Umbilical cord (tissue), 2 donors: ENCODE results near the gene ATP5F1E. TPM values are rescaled to one million over a fixed set of nuclear protein-coding genes. Genes with fewer than 3 reads are reported as not detected.
"Not testable (repeated sequence)": the region's sequence is repeated elsewhere in the genome, so short reads cannot be mapped to it uniquely, and the experiment has no call there.

ENCODE experiments used
- DNase-seq: peaks from one replicate; pipeline ENCODE4 v3.0.0-alpha.2; 2015; ENCODE audit warnings: low spot score
- total RNA-seq: library from RNA; depleted of rRNA; stranded (reverse); fragments of >200 nt; gene quantifications from one replicate; pipeline ENCODE4 v1.2.3, GENCODE V29; 2014; ENCODE audit warnings: low replicate concordance; ENCODE audit not compliant: insufficient read depth

ATP5F1E gene
- total RNA-seq, 1 donor from 2014 or later: 34.7 TPM

DNA sequence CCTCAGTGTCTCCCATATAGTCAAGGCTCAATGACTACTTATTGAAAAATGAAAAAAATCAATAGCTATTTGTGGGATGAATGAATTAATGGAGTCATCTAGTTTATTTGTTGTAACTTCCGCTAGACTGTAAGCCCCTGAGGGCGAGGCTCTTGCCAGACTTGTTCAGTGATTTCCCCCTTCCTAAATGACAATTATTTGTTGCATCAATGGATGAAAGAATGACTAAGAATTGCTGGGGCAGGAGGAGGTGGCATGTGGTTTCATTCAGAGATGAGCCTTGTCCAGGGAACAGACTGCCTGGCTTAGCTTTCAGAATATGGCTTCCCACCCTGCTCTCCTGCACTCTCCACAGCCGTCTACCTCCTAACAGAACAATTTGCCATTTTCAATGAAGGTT, 11.6 kb upstream of the ATP5F1E start:
- no peak for DNase-seq

DNA sequence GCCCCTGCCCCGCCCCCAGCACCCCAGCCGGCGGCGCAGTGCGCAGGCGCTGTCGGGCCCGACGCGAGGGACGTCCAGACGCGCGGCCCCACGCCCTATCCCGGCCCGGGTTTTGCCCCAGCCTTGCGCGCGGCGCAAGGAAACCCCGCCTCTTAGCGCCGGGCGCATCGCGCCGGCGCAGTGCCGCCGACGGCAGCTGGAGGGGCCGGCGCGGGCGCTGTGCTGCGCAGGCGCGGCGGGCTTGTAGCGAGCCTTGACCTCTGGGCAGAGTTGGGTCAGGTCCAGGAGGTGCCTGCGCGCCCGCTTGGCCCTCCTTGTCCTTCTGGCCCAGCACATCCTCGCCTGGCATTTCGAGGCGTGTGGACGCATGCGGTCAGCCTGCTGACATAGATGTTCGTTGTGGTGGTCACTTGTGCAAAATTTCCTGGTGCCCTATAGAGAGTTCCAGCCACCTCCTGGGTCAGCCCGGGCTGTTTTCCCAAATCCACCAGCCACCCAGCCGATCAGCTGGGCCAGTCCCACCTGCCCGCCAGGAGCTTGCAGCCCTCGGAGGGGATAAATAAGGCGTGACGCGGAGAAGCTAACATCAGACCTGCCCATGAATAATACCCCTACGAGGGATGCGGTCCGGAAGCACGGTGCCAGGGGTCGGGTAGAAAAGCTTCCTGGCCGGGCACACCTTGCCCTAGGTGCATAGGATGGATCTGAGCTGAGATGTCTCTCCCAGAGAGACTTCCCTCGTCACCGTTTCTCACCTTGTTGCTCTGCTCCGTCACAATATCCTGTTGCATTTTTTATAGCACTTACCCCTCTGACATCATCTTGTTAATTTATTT, 10.9 kb upstream of the ATP5F1E start:
- DNase-seq: peak; percentile 97

DNA sequence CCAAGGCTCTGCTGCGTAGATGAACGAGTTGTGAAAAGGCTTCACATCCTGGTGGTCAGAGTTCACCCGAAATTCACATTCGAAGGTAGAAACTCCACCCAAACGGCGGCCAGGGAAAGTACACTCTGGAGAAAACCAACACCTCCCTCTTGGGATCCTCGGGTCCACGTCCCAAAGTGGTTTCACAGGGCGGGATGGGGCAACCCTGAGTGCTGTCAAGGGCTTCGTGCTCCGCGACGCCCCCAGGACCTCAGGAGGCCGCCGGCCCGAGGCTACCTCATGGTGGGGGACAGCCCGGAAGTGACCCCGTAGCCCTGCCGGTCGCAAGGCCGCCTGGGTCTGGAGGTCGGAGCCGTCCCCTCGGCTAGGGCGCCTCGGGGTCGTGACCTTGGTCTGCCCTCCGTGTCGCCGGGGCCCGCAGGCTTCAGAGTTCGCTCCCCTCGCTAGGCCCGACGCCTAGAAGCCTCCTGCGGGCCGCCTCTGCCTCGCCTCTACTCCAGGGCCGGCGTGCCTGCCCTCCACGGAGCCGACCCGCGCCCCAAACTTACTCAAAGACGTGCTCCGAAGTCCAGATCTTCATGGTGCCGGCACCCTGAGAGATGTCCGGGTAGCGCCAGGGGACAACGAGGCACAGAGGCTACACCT, 10.1 kb upstream of the ATP5F1E start, which contains the start of gene PRELID3B:
Gene PRELID3B (minus strand): TSS at position 636 of the 645 bp plus-strand sequence. CDS start 56 bp downstream, at position 580.
- DNase-seq: no peak

DNA sequence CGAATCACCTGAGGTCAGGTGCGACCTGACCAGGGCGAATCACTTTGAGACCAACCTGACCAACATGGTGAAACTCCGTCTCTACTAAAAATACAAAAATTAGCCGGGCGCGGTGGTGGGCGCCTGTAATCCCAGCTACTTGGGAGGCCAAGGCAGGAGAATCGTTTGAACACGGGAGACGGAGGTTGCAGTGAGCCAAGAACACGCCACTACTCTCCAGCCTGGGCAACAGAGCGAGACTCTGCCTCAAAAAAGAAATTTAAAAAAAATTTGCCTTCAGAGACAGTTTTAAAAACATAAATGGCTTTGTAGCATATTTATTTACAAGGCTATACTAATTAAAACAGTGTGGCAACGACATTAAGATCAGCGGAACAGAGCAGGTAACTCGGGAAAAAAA, 9.4 kb upstream of the ATP5F1E start:
- DNase-seq: not testable (repeated sequence)

DNA sequence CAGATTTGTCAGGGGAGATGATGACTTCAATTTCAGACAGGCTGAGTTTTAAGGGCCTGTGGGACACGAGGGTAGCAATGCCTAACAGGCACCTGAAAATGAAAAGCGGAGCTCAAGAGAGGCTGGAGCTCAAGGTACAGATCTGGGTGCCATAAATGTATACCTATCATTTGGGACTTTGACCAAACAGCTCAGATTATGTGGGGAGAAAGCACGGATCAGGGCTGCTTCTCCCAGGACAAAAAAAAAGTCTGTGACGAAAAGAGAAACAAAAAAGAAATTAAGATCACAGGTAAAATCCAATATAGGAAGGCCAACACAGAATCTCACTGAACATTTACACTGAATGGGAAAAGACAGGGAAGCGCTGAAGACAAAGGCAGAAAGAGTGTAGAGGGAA, 8.5 kb upstream of the ATP5F1E start:
- no peak for DNase-seq

DNA sequence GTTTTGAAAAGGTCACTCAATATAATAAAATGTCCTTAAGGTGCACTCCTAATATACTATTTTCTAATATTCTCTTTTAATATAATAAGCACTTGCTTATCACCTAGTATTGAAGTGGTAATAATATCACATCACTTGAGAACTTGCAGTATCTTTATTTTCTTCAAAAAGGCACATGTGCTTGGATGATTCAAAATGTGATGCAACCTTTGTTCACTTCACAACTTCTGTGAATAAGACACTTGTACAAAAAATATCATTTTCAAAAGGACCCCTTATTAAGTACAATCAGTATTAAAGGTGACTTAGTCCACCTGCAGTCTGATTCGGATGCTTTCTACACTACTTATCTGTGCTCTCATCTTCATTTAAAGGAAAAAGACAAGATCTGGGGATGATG, 7.1 kb upstream of the ATP5F1E start:
- DNase-seq: no peak

DNA sequence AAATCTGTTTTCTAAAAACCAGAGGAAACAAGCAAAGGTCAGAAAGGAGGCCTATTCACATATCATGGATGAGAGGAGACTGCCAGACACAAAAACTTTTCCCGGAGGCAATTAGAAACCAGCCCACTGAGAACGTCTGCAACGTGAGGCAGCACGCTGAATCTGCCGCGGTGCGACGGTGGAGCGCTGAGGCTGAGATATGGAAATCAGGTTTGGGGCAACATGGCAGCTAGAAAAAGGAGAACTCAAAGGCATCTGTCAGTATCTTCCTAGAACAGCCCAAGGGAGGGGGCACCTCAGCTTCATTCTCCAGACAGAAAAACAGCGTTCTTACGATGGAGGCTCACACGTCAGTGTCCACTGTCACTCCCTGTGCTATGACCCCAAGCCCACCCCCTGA, 5.3 kb upstream of the ATP5F1E start:
- no peak for DNase-seq

DNA sequence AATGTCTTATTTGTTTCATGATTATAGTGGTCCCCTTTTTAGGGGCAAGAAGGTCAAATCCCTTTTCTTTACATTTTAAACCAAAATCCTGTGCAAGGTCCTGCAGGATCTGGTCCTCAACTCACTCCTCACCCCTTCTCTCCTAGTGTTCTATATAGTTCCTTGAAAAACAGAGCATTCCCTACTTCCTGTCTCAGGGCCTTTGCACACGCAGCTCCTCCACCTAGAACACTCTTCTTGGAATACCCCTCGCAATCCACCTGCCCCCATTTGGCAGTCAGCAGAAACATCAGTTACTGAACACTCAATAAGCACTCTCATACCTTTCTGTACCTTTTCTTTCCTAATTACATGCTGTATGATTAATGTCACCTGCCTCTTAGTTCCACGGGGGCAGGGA, 3.2 kb upstream of the ATP5F1E start:
- no peak for DNase-seq

DNA sequence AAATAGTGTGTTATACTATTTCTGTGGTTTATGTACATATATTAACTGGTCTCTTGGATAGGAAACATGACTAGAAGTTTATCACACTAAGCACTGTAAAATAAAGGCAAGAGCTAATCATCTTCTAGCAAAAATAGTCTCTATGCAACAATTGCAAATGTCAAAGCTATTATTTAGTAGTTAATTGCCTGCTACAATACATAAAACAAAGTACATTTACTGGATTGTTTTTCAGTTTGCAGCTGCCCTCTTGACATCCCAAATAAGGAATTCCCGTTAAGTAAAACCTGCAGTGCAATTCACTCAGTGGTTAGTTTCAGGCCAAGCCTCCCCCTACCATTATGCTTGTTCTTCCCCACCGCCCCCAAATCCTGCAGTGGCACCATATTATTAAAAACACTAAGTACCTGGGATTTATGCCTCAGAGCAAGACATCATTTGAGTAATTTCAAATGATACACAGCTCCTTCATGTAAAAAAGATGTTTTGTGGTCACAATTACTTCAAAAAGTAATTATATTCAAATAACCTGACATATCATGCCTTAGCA, 1.6 kb upstream of the ATP5F1E start:
- no peak for DNase-seq

DNA sequence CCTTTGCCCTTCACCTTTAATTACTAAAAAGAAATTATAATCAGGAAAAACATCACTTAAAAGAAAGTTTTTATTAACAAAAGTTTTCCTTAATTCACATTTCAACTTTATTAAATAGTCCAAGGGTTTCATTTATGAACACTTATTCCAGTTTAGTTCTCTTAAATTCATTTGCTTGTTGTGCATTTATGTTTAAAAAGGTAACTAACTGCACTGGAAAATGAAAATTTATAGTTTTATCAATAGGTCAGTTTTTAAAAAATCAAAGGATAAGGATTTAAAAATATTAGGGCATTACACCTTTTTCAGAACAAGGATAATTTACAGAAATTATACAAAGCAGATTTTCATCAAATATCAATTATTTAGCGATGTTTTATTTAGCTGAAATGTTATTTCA, 958 bp upstream of the ATP5F1E start:
- DNase-seq: no peak

DNA sequence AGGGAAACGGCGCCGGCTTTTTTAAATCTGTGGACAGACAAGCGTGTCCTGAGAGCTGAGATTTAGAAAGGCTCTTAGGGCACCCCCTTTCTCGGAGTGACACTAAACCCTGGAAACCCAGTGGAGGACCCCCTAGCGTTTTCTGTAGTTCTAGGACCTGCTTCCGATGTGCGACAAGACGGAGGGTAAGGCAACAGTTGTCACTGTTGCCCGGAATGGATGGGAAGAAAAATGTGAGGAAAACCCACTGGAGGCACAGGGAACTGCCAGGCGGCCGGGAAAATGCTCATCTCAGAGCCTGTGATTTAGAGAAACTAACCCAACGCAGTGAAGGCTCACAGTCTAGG, 551 bp upstream of the ATP5F1E start:
- no peak for DNase-seq

DNA sequence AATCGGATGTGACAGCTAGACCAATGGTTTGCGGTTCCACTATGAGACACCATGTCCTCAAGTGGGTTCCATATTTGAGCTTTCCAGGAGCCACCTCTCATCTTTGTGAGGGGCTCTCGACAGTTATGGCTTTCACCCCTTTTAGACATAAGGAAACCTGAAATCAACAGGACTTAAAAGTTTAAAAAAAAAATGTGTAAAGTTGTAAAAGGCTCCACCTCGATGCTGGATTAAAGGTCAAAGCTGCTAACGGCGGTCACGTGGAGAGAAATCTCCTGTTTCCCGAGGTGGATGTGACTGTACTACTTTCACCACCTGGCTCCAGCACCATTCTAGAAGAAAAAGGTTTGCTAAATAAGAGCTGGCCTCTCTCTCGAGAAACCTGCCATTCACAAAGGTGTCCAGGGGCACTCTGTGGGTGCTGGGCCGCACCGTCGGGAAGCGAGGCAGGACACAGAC, 542 bp downstream of the ATP5F1E start:
- DNase-seq: no peak

DNA sequence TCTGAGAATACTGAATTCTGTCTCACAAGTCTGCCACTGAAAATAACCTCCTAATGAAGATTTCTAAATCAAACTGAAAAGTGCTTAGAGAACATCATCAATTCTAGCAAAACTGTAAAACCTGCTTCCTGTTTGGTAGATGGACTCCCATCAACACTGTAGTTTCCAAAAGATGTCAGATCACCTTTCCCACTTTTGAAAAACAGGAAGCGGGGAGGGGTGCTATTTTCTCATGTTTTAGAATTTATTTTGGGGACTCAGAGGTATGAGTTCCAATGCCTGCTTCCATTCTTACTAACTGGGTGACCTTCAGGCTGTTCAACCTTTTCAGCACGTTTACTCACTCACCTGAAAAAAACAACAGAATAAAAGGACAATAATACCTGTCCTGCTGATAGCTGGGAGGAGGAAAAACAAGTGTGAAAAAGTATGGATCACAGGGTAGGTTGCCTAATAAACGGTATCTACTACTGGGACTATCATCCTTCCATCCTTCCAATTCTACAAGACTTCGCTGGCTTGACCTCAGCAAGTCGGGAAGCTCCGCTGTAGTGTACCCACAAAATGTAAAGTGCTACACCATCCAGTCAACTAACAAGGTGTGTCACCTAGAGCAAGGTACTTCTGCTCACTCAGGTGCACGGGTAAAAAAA, 1.1 kb downstream of the ATP5F1E start:
- no peak for DNase-seq

DNA sequence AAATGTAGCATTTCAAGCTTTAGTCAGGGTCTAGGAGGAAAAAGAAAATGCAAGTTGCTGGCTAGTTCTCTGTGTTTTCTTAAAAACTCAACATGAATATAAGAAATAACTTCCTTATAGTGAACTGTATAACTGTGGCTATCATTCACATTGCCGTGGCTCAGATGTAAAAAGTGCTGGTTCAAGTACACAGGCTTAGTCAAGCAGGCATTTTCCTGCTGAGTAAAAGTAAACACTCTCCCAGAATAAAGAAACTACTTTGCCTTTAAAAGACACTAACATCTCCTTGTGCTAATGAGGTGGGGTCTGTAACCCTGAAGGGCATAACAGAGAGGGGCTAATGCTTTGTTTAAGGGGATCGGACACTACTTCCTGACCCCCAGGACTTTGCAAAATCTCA, 3.3 kb downstream of the ATP5F1E start:
- DNase-seq: no peak

DNA sequence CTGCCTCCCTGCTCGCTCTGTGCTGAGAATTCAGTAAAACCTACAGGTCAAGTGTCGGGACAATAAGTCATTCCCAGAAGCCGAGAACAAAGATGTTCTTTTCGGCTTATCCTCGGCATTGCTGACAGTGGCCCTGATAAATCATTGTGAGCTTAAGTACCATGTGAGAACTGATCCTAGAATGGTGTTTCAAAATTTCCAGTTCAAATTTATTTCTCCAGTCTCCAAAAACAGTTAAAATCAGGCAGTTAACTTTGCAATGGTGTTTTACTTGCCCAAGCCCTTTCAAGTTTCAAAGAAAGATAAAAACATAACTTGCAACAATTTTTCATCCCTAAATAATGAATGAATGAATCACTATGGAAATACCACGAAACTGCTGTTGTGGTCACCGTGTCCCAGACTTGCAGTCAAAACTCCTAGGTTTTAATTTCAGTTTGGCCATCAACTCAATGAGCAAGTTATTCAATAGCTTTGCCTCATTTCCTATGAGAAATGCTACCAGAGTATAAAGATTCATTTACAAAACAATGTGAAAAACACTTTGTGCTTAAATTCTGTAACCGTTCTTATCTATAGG, 4.3 kb downstream of the ATP5F1E start:
- no peak for DNase-seq

DNA sequence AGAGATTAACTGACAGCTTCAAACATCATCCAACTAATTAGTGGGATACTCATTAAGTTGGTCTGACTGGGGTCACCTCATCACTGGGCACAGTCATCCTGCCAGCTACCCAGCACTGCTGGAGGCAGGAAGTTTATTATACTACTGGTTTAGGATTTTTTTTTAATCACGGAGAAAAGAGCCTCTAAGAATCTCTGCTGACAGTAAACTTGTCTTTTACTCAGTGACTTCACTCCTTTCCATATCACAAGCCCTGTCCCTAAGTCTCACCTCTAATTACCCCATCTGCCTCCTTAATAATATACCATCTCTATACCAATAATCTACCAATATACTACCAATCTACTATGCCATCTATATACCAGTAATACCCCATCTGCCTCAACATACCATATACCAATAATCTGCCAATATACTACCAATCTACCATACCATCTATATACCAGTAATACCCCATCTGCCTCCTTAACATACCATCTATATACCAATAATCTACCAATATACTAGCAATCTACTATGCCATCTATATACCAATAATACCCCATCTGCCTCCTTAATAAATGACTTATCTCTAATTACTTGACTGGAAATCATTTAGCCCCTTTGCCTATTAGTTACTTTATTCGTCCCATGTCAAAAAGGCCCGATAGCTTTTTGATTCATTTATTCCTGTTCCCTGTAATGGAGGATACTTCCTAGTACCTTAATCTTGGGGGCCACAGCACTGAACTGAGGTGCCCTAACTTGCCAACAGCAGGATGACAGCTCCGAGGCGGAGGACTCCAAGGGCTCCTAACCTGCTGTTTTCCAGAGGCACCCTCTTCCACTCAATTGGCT, 5.0 kb downstream of the ATP5F1E start:
- no peak for DNase-seq

DNA sequence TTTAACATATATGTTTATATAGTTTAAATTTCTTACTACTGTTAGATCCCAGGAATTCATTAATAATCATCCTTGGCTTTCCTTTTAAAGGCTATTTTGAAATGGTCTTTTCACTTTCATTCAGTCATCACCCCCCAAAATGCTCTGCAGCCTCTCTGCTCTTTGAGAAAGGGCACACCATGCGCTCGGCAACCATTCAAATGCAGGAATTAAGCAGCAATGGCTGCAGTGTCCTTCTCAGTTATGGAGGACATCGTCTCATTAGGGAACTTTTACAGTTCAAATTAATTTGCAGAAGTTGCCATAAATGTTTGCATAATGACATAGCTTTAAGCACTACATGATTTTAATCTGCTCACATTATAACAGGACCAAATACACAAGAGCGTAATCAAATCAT, 6.6 kb downstream of the ATP5F1E start:
- no peak for DNase-seq

DNA sequence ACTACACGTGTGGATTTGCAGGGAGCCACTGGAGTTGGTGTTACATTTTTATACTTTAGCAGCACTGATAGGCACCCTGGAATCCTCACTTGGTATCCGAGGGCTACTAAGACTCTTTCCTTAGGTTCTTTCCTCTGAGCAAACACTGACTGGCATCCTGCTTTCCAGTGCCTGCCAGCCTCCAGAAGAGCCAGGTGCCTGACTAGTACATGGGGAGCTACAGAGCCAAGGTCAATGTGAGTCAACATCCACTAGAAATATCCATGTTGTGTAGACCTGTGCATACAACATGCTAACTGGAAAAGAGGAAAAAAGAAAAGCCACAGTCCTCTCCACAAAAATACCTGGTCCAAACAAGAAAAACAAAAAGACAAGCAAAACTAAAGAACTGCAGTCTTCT, 7.0 kb downstream of the ATP5F1E start:
- no peak for DNase-seq

DNA sequence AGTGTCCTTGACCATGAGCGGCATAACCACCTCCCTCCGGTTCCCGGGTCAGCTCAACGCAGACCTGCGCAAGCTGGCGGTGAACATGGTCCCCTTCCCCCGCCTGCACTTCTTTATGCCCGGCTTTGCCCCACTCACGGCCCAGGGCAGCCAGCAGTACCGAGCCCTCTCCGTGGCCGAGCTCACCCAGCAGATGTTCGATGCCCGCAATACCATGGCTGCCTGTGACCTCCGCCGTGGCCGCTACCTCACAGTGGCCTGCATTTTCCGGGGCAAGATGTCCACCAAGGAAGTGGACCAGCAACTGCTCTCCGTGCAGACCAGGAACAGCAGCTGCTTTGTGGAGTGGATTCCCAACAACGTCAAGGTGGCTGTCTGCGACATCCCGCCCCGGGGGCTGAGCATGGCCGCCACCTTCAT, 8.0 kb downstream of the ATP5F1E start:
- DNase-seq: no peak

DNA sequence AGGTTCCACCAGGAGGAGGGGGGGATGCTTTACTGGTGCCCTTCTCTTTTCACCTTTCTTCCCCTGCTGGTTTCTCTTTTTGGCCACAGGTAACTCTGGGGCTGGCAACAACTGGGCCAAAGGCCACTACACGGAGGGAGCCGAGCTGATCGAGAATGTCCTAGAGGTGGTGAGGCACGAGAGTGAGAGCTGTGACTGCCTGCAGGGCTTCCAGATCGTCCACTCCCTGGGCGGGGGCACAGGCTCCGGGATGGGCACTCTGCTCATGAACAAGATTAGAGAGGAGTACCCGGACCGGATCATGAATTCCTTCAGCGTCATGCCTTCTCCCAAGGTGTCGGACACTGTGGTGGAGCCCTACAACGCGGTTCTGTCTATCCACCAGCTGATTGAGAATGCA, 8.5 kb downstream of the ATP5F1E start:
- DNase-seq: no peak

DNA sequence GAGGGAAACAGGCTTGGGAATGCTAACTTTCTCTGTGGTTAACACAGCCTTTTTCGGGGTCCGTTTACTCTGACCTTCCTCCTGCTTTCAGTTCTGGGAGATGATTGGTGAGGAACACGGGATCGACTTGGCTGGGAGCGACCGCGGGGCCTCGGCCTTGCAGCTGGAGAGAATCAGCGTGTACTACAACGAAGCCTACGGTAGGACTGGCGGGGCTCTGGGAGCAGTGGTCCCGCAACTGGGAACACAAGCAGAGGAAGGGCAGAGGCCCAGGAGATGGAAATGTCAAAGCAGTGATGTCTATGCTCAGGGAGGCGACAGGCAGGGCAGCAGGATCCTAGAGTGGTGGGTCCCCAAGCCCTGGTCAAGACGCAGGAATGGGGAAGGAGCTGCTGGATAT, 9.4 kb downstream of the ATP5F1E start:
- DNase-seq: no peak
